IPS-18c (cell line): ENCODE data around the gene IQSEC1.

Source experiments
- H3K4me3 ChIP-seq: 2 replicates; pipeline ENCODE4 v1.7.0; 2013; ENCODE audit warnings: low read depth, mild to moderate bottlenecking, low read length, moderate library complexity; ENCODE audit not compliant: insufficient read depth
- H3K9me3 ChIP-seq: one replicate; pipeline ENCODE4 v1.6.1; 2013; ENCODE audit warnings: mild to moderate bottlenecking, low read length, moderate library complexity; ENCODE audit not compliant: control insufficient read depth, insufficient read depth

The IQSEC1 gene

GRCh38 chr3:13078163-13078905 is 5.1 kb upstream of the IQSEC1 start:
- no peak overlapping the region for H3K4me3 ChIP-seq
- peaks cover 2% of the 10 kb centered on the region for H3K9me3 ChIP-seq

- Histone ChIP-seq H3K4me3 (no peak overlapping the region), H3K9me3 (peaks cover 2% of the 10 kb centered on the region)
Observed at GRCh38 chr3:13077431-13078162, 4.4 kb upstream of the IQSEC1 start.

DNA sequence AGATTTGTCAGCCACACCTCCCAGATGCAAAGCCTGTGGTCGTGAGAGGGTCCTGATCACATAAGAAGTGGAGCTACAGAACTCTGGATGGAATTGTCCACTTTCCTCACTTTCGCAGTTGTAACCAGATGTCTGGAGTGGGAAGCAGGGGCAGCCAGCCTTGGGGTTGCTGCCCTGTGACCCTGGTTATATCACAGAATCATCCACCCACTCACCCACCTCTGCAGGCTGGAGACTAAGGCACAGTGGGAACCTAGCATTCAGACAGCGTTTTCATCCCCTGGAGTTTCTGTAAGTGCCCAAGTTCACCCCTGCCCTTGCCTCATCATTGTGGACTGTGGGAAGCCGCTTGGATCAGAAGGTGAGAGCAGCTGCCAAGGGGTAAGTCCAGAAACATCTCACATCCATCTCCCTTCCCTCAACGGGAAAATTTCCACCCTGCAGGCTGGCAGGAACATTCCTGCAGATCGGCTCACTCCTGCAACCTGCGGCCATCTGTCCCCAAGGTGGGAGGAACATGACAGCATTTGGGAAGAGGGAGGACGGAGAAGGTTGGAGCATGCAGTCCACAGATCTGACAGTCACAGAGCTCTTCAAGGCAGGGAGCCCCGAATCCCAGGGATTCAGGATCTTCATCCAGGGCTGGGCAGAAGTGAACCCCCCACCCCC is 2.9 kb upstream of the IQSEC1 start:
- Histone ChIP-seq H3K9me3 (peaks cover 2% of the 10 kb centered on the region), H3K4me3 (no peak overlapping the region)

DNA sequence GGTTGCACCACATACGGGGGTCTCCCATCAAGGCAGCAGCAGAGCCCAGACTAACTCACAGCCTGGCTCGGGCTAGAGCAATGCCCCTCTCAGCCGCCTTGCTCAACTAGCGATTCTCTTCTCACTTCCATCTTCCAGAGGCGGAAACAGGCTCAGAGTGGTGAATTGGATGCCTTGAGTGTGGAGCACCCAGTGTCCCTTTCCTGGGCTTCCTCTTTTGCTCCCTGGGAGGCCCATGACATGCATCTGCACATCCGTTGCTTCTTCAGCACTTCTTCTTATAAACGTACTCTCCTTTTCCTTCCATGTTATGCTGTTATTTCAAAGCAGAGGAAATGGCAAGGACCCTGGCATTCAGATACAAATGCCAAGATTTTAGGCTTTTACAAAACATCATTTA is 2.1 kb upstream of the IQSEC1 start:
- H3K9me3 ChIP-seq = peaks cover 2% of the 10 kb centered on the region
- no peak overlapping the region for H3K4me3 ChIP-seq

- Histone ChIP-seq H3K9me3 (peaks cover 2% of the 10 kb centered on the region), H3K4me3 (no peak overlapping the region)
Observed at GRCh38 chr3:13074006-13074375, 762 bp upstream of the IQSEC1 start.

DNA sequence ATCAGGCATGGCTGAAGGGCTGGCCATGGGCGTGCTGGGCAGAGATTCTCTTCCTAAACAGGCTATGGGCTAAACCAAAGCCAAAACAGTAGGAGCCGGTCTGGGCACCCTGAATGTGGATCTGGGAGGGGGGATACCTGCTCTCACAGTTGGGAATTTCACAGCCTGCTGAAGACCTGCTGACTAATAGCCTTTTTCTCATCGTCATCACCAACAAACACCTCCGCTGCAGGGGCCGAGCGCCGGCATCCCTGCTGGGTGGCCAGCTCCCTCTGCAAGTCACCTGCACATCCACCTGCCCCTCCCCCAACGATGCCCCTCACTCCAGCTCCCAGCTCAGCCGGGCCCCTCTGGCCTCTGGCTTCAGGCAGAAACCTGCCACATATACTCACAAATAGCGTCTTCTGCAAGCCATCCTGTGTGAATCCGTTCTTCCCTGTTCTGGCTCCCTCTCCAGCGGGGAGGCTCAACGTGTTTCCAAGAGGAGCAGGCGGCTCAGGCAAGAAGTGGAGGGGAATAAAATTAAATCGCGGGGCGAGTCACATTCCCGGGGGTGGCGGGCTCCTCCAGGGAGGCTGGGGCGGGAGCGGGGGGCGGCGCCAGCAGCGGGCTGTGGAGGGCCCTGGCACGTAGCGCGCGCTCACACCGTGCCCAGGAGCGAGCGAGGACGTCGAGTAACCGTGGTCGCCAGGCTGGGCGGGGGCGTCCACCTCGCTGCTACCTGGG is 466 bp downstream of the IQSEC1 start:
- peaks cover 2% of the 10 kb centered on the region for H3K9me3 ChIP-seq
- H3K4me3 ChIP-seq = peak overlapping the region; percentile 34

GRCh38 chr3:13072239-13072599 is 1.0 kb downstream of the IQSEC1 start:
- no peak overlapping the region for H3K4me3 ChIP-seq
- peaks cover 2% of the 10 kb centered on the region for H3K9me3 ChIP-seq

DNA sequence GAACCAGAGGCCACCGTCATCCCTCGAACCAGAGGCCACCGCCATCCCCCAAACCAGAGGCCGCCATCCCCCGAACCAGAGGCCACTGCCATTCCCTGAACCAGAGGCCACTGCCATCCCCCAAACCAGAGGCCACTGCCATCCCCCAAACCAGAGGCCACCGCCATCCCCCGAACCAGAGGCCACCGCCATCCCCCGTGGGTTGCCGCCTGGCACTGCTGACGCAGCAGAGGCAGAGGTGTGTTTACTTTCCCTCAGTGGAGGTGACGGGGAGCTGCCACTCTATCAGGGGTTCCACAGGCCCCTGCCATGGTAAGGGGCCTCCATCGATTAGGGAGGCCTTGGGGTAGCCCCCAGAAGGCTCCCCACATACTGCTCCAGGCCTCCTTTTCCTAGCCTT is 1.5 kb downstream of the IQSEC1 start:
- peaks cover 2% of the 10 kb centered on the region for H3K9me3 ChIP-seq
- no peak overlapping the region for H3K4me3 ChIP-seq

DNA sequence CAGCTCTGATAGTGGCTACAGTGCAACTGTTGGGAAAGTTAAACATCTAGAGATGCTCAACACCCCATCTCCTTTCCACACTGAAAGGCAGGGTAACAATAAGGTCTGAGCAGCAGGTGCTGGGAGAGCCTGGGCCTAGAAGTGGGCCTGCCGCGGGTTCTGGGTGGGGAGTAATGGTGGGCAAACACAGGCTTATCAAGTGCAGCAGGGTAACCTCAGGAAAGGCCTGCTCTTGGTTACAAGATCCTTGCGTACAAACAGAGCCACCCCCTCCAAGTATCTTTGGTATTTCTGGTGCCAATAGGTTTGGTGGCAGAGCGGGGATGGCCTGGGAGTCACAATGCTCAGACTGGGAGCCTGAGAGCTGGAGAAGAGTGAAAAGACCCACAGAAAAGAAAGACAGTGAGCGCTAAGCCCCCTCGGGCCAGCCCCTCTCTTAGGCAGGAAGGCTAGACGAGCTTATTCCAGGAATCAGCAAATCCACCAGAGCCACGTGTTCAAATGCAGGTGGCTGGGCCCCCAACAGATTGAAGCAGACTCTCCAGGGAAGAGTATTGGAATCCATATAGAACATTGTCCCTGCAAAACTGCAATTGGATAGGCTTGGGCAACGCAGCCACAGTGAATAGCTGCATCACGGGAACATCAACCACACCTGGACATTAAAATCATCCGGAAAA is 2.7 kb downstream of the IQSEC1 start:
- H3K9me3 ChIP-seq = peaks cover 2% of the 10 kb centered on the region
- H3K4me3 ChIP-seq = no peak overlapping the region

GRCh38 chr3:13069495-13069894 is 3.7 kb downstream of the IQSEC1 start:
- Histone ChIP-seq H3K9me3 (no peaks in the 10 kb centered on the region), H3K4me3 (no peak overlapping the region)

GRCh38 chr3:13068269-13069010 is 4.8 kb downstream of the IQSEC1 start:
- H3K9me3 ChIP-seq = no peaks in the 10 kb centered on the region
- no peak overlapping the region for H3K4me3 ChIP-seq

DNA sequence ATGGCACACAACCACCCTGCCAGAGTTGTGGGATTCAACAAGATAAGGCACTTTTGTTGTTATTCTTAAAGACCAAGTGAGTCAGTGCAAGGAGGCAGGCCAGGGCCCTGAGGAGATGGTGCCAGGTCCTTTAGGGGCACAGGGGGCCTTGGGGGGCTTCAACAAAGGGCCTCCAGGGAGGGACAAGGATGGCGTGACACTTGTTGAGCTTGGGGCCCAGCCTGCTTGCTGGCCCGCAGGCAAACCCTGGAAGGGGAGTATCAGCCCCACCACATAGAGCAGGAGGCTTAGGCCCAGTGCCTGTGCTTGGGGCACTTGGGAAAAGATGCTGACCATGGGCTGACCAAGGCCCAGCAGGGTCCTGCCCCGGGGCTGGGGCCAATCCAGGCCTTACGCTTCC is 5.5 kb downstream of the IQSEC1 start:
- Histone ChIP-seq H3K9me3 (no peaks in the 10 kb centered on the region), H3K4me3 (no peak overlapping the region)

- no peak overlapping the region for H3K4me3 ChIP-seq
- no peaks in the 10 kb centered on the region for H3K9me3 ChIP-seq
Observed at GRCh38 chr3:13066834-13067233, 6.4 kb downstream of the IQSEC1 start.

DNA sequence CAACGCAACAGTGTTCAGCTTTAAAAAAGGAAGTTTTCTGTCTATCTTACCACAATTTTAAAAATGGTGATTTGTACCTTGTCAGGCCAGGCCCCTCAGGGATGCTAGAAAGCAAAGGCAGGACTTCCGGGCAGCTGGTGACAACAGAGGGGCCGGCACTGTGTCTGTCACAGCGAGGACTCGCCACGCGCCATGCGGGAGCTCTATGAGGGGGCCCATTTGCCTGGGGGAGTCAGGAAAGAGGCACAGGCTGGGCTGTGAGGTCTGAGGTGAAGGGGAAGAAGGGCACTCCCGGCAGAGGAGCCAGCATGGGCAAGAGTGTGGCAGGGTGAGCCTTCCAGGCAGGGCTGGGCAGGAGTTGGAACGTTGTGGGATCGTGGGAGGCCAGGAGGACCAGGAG is 7.0 kb downstream of the IQSEC1 start:
- H3K4me3 ChIP-seq = no peak overlapping the region
- H3K9me3 ChIP-seq = no peaks in the 10 kb centered on the region

DNA sequence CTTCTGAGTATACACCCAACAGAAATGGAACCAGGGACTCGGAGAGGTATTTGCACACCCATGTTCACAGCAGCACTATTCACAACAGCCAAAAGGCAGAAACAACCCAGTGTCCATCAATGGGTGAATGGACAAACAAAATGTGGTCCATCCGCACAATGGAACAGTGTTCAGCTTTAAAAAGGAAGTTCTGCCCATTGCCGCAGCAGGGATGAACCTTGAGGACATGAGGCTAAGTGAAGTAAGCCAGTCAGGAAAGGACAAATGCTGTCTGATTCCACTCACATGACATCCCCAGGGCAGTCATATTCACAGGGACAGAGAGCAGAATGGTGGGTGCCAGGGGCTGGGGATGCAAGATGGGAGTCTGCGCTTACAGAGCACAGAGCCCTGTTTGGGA is 7.5 kb downstream of the IQSEC1 start:
- no peaks in the 10 kb centered on the region for H3K9me3 ChIP-seq
- H3K4me3 ChIP-seq = no peak overlapping the region

GRCh38 chr3:13064964-13065363 is 8.3 kb downstream of the IQSEC1 start:
- H3K9me3 ChIP-seq = no peaks in the 10 kb centered on the region
- H3K4me3 ChIP-seq = no peak overlapping the region
